HG03439 (cell line): Measurements from ENCODE around the gene CACNA2D1.

ENCODE experiments used
- ATAC-seq: cut with Tn5 transposase; IDR thresholded peaks from one replicate; pipeline ENCODE4 v1.9.1; 2021; ENCODE audit warnings: mild to moderate bottlenecking, moderate library complexity; ENCODE audit not compliant: unreplicated experiment

The CACNA2D1 gene

DNA sequence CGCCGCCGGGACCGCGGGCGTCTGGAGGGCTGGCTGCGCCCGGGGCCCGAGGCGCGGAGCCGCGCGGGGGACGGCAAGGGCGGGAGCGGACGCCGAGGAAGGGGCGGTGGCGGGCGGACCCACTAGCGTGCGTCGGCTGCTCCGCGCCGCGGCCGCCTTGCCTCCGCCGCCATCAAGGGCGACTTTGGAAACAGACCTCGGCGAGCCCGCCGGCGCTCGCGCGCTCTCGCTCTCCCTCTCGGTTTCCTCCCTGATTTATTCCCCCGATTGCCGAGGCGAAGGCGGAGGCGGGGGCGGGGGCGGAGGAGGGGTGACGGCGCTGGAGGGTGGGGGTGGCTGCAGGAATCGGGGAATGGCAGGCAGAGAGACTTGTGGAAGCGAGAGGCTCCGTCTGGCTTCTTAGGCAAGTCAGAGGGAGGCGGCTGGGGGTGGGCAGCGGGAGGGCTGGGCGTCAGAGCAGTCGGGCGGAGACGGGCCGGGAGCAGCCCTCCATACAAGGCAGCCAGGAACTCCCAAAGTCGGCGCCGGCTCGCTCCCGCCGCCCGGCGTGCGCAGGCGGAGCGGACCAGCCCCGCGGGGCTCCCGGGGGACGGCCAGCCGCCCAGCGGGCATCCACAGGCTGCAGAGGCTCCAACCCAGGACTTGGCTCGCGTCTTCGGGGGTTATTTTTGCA is at the start of gene CACNA2D1:
CACNA2D1 (minus strand) TSS at position 231 of the 673 bp plus-strand sequence.
- ATAC-seq = no peak

DNA sequence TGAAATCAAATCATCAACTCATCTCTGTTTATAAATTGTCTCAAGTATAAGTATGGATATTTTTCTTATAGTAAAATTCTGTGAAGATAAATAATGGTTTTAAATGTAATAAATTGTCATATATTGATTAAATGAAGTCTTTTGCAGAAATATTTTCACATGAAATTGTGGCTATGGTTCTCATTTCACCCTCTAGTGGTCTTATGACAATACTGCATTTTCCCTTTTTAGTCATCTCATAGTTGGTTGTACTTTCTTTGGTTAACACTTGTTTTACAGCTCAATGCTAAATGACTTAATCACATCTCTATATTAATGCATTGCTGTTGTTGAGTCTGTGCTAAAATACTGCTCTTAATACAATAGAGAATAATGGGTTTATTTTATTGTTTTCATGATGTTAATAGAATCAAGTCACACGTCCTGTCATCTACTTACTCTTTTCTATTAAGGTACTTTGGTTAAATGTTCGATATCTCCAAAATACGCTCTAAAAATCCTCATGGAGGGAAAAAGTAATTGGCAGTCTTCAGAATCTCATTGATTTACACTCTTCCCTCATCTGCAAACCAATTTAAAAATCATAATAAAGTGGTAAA is 38.0 kb upstream of the CACNA2D1 start:
- ATAC-seq = no peak

DNA sequence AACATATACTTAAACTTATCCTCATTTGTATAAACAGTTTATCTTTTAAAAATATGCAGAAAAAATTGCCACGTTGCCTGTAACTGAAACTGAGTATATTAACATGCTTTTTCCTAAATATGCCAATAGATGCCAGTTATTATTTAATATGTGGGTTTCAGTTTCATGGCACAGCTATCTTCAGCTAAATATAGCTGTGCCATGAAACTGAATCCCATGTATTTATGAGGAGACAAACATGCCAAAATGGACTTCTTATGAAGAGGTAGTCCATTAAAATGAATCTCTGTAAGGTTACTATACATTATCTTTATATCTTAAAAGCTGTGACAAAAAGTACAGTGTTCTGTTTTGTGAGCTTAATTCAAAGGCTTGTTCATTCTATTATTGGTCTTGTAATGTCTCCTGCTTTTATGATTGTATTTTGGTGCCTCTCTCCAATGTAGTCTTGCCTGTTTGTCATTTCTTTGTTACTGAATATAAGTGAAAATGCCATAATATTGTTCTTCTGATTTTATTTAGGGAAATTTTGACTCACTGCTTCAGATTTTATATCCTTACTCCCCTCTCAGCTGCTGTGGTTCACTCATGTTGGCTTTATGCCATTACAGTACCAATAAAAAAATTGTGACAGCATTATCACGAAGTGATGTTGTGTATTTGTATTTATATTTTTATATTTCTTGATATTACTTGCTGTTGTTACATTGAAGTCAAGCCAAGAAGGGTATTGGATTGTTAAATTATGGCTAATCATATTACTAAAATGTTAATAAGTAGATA is 34.3 kb upstream of the CACNA2D1 start:
- ATAC-seq = no peak

DNA sequence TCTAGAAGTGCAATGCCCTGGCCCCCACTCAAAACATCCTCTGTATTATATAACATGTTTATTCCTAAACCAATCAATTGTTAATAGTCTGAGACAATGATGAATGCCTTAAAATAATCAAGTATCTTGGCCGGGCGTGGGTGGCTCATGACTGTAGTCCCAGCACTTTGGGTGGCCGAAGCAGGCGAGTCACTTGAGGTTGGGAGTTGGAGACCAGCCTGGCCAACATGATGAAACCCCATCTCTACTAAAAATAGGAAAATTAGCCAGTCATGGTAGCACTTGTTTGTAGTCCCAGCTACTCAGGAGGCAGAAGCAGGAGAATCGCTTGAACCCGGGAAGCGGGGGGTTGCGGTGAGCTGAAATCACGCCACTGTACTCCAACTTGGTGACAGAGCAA is 29.4 kb upstream of the CACNA2D1 start:
- ATAC-seq = no peak

DNA sequence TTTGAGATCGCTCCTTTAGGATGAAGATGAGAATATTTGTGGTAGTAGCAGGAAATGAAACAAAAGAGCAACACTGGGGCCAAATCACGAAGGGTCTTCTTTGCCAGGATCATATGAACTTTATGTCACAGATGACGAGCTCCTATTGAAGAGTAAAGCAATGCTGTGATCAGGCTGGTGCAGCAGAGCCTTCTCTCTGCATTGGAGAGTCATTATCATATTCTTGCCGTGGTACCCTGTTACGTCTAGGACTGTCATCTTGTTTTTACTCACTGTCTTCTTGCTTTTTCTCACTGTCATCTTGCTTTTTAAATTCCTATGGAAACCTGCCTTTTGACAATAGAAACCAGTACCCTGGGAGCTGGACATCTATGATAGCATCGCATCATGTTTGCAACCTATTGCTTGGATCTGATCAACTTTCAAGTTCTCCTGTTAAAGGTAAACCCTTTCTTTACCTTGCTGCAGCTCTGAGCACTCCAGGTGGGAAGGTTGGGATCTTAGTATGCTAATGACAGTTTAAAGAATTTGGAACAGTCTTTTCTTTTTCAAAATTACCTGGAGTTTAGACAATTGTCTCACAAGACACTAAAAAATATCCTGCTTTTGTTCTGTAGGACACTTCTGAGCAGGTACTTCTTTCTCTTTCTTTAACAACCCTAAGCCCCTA is 27.9 kb upstream of the CACNA2D1 start:
- no peak for ATAC-seq

DNA sequence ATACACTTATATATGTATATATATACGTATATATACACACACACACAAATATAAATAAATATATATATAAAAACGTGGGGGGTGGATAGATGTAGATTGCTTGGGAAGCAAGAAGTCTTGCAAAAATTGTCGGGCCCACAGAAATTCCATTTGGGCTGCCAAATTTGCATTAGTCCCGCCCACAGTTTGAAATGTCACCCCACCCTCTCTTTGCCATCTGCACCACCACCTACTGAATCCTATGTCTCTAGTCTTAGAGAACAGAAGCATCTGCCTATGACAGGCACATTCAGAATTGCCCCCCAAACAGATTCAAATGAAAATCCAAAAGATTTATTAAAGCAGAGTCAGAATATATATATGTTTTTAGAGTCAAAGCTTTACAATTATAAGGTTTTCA is 25.6 kb upstream of the CACNA2D1 start:
- no peak for ATAC-seq

DNA sequence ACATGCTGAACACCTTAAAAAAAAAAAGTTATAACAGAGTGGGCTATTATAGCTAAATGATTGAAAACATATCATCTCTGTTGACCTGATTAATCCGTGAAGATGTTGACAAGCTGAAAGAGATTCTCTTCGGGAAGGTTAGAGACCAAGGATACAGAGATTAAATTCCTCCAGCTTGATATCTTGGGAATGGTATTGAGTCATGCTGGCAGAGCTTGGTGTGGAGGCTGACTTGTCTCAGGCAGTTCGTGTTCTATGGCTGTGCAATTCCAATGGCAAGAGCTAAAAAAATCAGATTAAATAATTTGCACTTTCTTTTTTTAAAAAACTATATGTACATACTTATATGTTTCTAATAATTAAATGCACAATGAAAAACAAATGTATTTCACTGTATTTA is 24.9 kb upstream of the CACNA2D1 start:
- ATAC-seq = no peak

DNA sequence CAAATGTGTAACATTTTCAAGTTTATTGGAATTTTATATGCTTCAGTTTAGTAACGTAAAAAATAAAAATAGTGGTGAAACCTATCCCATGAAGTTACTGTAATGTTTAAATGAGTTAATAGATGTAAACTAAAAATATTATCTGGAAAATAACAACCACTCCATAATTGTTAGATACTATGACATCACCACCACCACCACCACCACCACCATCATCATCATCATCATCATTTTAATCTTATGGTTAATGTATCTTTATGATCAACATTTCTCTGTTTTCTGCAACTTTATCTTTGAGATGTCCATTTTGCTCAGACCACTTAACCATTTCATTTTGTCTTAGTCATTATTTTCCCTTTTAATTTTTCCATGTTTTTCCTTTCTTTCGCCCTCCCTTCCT is 23.4 kb upstream of the CACNA2D1 start:
- no peak for ATAC-seq

DNA sequence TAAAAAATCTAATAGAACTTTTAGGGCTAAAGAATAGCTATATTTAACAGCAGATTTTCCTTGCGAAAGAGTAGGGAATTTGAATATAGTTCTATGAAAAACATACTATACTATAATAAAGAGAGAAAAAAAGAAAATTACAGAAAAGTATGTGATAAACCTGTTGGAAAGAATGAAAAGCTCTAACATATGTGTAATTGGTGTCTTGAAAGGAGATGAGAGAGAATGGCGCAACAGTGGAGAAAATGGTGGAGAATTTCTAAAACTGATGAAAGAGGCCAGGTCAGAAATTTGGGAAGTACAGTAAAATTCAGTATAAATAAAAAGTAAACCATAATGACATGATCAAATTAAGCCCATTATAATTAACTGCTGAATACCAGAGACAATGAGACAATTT is 20.8 kb upstream of the CACNA2D1 start:
- no peak for ATAC-seq

DNA sequence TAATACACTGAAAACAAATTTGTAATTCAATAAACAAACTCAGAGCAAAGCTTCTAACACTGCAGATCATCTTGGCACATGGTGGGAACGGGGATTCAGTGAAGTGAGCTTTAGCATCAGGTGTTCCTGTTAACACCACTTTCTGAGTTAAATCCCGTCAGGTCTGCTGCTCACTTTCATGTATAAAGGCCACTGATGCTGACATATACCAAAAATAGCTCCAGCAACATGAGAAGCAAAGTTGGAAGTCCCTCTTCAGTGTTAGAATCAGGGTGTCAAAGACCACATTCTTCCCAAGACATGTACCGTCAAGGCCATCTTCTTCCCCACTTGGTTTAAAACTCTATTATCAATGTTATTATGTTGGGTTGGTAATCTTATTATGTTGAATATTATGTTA is 11.7 kb upstream of the CACNA2D1 start:
- no peak for ATAC-seq

DNA sequence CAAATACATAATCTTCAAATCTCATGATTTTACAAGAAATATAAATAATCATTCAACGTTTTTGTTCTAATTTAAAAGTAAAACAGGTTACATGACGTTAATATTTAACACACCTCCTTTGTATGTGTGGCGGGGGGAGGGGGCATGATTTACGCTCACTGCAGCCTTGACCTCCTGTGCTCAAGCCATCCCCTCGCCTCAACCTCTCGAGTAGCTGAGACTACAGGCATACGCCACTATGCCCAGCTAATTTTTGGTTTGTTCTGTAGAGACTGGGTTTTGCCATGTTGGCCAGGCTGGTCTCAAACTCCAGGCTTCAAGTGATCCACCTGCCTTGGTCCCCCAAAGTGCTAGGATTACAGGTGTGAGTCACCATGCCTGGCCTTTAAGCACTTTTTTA is 7.2 kb upstream of the CACNA2D1 start:
- no peak for ATAC-seq

DNA sequence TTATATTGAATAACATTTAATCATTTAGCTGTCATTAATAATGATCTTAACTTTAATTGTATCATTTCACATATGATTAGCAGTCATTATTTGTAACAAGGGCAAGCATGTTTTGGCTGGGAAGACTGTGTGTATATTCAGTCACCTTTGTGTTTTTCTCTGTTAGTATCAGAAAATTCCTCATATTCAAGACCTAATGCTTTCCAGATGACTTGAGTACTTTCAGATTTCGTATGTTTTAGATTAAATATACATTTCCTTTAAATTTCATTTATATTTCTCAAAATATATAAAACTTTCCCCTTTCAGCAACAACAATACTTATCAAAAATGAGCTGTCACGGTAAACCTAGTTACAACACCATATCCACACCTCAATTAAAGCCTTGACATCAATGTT is 6.3 kb upstream of the CACNA2D1 start:
- ATAC-seq = no peak

DNA sequence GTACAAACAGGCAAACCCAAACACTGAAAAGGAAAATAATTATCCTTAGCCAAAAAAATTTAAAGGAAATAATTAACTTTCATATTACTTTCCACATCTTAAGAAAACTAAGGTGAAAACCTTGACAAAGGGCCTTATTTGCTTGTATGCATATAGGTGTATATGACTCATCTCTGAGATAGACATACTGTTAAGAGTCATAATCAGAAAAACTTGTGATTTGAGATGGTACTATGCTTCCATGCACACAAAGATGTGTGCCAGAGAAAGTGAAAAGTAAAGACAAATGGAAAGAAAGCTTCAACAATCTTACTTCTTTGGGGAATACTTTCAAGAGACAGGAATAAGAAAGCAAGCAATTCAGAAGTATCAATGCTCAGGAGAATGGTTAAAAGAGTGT is 3.3 kb upstream of the CACNA2D1 start:
- no peak for ATAC-seq

DNA sequence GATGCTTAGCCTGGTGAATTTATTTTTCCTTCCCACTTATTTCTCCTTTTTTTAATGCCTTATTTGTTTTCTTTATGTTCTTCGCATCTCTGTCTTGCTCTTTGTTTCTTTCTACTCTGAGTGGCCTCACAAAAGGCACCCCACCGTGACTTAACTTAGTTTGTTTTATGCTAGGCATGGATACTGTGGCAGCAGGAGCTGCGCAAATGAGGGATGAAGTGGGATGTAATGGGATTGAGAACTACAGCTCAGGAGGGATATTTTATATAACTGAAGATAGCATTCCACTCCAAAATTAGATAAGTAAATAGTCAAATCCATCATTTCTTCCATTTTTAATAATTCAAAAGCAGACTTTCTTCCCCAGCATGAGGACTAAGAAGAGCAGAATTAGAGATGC is 1.7 kb upstream of the CACNA2D1 start:
- no peak for ATAC-seq

DNA sequence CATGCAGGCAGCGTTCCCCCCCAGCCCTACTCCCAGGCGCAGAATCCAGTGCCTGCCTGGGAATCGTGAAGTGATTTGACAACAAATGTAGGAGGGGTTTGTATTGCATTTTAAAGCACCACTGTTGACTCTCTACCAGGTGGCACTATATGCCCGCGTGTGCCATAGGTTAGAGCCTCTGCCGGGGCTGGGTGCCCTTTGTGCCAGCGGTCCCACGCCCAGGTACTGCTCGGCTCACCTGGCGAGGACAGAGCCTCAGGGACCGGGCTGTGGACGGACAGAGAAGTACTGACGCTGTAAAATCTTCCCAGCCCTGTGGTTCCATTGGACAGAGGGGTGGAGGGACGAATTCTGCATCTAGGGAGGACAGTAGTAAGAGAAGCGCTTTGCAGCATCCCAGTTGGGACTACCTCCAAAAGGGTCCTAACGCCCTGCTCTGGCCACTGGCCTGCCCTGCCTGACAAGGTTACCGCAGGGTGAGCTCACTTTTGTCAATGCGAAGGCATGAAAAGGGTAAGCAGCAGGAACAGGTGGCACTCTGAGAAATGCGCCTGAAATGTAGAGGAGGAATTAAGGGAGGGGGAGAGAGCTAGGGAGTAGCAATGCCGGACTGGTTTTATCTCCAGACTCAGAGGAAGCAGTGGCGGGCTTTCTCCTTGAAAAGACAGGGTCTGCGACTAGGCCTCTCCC is 788 bp upstream of the CACNA2D1 start:
- ATAC-seq = no peak

DNA sequence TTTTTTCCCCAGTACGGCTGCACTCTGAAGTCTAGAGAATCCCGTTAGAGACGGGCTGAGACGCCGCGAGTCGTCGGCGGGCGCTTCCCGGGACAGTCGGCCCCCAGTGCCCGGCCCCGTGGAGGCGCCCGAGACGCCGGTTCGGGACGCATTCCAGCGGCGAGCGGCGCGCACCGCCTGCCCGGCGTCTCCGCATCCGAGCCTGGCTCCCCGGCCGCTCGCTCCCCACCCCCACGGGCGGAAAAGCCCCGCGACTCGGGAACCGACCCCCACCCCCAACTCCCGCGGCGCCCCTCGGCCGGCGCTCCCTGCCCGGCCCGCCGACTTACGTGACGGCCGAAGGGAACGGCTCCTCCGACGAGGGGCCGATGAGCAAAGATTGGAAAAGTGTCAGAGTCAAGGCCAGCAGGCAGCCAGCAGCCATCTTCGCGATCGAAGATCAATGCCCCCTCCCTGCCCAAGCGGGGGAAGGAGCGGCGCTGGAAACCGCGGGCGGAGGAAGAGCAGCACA is 486 bp downstream of the CACNA2D1 start:
- ATAC-seq = no peak

DNA sequence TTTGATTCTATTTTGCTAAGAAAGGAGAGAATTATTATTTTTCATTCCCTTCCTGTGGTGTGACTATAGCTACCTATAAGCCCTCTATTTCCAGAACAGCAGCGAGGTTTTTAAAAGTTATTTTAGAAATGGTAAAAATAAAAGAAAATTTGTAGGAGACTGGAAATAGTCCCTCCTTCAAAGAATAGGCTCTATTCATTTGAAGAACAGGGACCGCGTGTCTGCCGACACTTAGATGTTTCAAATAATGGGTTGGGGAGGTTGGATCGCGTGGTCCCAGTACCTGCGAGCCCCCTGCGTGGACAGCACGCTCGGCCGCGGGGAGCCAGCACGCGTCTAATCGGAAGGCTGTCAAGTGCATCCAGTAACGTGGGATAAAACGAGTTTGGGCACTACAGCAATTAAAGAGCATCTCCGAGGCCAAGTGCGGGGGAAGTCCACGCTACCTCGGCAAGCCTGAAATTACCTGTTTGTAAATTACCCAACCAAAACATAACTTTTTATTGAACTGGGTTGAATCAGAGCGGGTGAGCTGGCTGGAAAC is 1.0 kb downstream of the CACNA2D1 start:
- no peak for ATAC-seq

DNA sequence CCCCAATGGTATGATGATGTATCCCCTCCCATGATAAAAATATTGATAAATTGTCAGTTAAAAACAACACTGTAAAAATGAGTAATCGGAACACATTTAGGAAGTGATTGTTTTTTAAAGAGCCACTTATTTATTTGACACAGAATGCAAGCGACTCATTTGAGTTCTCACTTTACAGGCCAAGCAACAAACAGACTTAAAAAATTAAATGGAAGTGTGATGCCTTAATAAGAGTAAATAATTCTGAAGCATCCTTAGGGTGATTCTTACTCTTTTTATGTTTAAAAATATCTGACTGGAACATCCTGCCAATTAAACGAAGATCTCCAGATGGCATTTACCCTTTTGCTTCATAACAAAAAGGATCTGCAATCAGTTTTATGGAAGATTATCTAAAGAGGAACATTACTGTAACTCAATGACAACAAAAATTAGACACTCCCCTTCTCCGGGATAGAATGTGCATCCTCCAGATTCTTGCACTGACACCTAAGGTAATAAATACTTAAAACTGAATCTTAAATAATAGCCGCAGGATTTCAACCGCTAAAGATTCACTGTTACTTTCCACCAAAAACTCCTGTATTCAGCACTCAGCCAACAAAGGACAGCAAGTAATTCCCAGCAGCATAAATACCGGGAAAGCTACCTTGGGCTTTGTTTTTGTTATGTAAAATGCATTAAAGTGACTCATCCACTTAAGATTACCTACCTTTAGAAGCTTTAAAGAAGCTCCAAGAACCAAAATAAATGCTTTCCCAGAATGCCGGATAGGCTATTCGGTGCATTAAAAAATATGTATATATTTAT is 1.7 kb downstream of the CACNA2D1 start:
- no peak for ATAC-seq

DNA sequence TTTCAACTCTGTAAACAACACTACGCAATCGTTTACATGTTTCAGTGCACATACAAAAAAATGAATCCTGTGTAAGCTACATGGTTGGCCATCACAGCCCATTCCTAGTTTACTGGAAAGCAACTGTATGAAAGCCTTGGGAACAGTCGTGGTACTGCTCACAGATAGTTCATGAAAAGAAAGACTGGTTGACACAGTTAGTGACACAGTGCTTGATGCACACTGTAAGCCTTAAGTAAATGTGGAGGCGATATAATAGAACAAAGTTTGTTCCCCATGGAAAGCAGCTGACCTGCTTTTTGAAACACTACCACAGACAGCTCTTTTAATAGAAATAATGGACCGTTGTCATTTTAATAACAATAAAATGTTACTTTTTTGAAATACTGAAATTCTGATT is 5.1 kb downstream of the CACNA2D1 start:
- no peak for ATAC-seq

DNA sequence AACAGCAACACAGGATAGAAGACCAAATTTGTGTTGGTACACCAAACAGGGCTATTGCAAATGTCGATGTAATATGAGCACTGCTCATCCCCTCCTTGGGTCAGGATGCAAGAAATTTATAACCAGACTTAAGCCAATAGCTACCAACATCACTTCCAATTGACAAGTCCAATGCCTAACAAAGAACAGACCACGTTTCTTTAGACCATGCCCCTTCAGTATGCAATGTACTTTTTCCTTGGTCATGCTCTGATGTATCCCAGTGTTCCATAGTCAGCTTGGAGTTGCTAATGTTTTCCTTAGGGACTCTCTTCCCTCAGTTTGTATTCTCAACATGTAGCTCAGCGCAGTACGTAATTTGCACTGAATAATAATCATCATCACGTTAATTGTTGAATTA is 7.8 kb downstream of the CACNA2D1 start:
- ATAC-seq = no peak
